ENCODE results near the gene MALRD1. TPM values are rescaled to one million over a fixed set of nuclear protein-coding genes. Genes with fewer than 3 reads are reported as not detected.

Gene MALRD1
- total RNA-seq, 2 experiments from 2014 or later = not detected

- peaks cover 2% of the 10 kb centered on the region for H3K9me3 Mint-ChIP-seq
- H3K4me1 Mint-ChIP-seq = no peaks in the 10 kb centered on the region
- no peak for DNase-seq
- no peak overlapping the region for H3K27ac Mint-ChIP-seq
- POLR2A ChIA-PET = no interaction called here
- no peaks in the 10 kb centered on the region for H3K27me3 Mint-ChIP-seq
- H3K4me3 Mint-ChIP-seq = no peak overlapping the region
- H3K36me3 Mint-ChIP-seq = no peaks in the 10 kb centered on the region
- no peak for ATAC-seq (ENCODE audit: low read depth)
These were observed 611.5 kb downstream of the MALRD1 start for GRCh38 chr10:19659920-19660655.

DNA sequence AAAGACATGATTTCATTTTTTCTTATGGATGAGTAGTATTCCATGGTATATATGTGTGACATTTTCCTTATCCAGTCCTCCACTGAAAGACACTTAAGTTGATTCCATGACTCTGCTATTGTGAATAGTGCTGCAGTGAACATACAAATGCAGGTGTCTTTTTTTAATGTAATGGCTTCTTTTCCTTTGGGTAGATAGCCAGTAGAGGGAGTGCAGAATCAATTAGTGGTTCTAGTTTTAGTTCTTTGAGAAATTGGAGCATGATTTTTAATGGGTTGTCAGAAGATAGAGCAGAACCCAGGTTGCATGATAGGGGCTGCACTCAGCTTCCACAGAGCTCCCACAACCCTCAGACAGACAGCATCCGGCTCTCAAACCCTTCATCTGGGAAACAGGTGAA, 614.7 kb downstream of the MALRD1 start:
- no peak overlapping the region for H3K4me3 Mint-ChIP-seq
- no peak for ATAC-seq (ENCODE audit: low read depth)
- no peak overlapping the region for H3K27ac Mint-ChIP-seq
- H3K9me3 Mint-ChIP-seq = peaks cover 2% of the 10 kb centered on the region
- no peaks in the 10 kb centered on the region for H3K27me3 Mint-ChIP-seq
- POLR2A ChIA-PET = no interaction called here
- no peaks in the 10 kb centered on the region for H3K4me1 Mint-ChIP-seq
- DNase-seq = no peak
- H3K36me3 Mint-ChIP-seq = no peaks in the 10 kb centered on the region

DNA sequence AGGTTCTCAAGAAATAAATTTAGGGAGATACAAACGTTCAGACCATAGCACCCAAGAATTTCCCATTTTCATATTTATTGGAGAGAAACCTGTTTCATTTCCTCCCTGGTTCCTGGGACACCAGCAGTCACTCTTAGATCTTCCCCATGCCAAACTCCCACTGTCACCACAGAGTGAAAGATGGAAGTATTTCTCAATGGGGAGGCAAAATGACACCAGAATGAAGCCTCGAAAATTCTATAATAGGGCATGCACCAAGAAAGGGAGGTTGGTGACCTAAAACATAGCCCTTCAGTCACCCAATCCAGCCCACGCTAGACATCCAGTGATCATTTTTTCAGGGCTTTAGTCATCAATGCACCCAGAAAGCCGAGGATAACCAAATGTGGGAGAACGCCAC, 619.5 kb downstream of the MALRD1 start:
- H3K36me3 Mint-ChIP-seq = no peaks in the 10 kb centered on the region
- no peak overlapping the region for H3K27ac Mint-ChIP-seq
- no peaks in the 10 kb centered on the region for H3K27me3 Mint-ChIP-seq
- ATAC-seq (ENCODE audit: low read depth) = no peak
- POLR2A ChIA-PET = no interaction called here
- H3K4me1 Mint-ChIP-seq = no peaks in the 10 kb centered on the region
- H3K9me3 Mint-ChIP-seq = no peaks in the 10 kb centered on the region
- DNase-seq = no peak
- H3K4me3 Mint-ChIP-seq = no peak overlapping the region

GRCh38 chr10:19676063-19676462, 627.5 kb downstream of the MALRD1 start:
- POLR2A ChIA-PET = no interaction called here
- Mint-ChIP-seq H3K4me1 (no peaks in the 10 kb centered on the region), H3K36me3 (no peaks in the 10 kb centered on the region), H3K27ac (no peak overlapping the region), H3K9me3 (peaks cover 4% of the 10 kb centered on the region), H3K27me3 (no peaks in the 10 kb centered on the region), H3K4me3 (no peak overlapping the region)
- DNase-seq = no peak
- no peak for ATAC-seq (ENCODE audit: low read depth)

- ATAC-seq (ENCODE audit: low read depth) = no peak
- DNase-seq = no peak
- Mint-ChIP-seq H3K27me3 (no peaks in the 10 kb centered on the region), H3K4me3 (no peak overlapping the region), H3K4me1 (no peaks in the 10 kb centered on the region), H3K9me3 (peaks cover 2% of the 10 kb centered on the region), H3K36me3 (no peaks in the 10 kb centered on the region), H3K27ac (no peak overlapping the region)
- POLR2A ChIA-PET = no interaction called here
These were observed 634.8 kb downstream of the MALRD1 start for GRCh38 chr10:19683356-19683755.

DNA sequence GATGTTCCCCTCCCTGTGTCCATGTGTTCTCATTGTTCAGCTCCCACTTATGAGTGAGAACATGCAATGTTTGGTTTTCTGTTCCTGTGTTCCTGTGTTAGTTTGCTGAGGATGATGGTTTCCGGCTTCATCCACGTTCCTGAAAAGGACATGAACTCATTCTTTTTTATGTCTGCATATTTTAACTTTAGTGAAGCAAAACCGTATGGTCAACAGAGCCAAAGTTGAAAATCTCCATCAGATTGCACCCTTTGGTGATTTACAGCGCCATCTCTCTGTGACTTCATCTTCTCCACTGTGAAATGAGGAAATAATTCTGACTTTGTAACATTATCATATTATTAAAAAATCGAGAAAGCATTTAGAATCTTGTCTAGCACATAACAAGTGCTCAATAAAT, 635.4 kb downstream of the MALRD1 start:
- Mint-ChIP-seq H3K4me3 (no peak overlapping the region), H3K9me3 (peaks cover 2% of the 10 kb centered on the region), H3K27ac (no peak overlapping the region), H3K27me3 (no peaks in the 10 kb centered on the region), H3K4me1 (no peaks in the 10 kb centered on the region), H3K36me3 (no peaks in the 10 kb centered on the region)
- ATAC-seq (ENCODE audit: low read depth) = no peak
- DNase-seq = no peak
- POLR2A ChIA-PET = no interaction called here

DNA sequence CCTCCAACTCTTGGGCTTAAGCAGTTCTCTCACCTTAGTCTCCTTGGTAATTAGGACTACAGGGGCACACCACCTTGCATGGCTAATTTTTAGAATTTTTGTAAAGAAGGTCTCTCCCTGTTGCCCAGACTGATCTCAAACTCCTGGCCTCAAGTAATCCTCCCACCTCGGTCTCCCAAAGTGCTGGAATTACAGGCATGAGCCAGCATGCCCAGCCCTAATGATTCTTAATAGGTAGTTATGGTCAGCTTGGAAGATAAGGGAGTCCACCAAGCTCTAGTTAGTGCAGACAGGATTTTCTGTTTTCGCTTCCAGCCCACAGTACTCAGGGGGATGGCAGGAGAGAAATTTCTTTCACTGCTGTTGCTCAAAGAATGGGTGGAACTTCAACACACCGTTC, 639.7 kb downstream of the MALRD1 start:
- H3K4me3 Mint-ChIP-seq = no peak overlapping the region
- no peaks in the 10 kb centered on the region for H3K36me3 Mint-ChIP-seq
- POLR2A ChIA-PET = no interaction called here
- ATAC-seq (ENCODE audit: low read depth) (no peak), DNase-seq (no peak)
- no peaks in the 10 kb centered on the region for H3K27me3 Mint-ChIP-seq
- H3K9me3 Mint-ChIP-seq = peaks cover 2% of the 10 kb centered on the region
- no peaks in the 10 kb centered on the region for H3K4me1 Mint-ChIP-seq
- H3K27ac Mint-ChIP-seq = no peak overlapping the region

- DNase-seq (no peak), ATAC-seq (ENCODE audit: low read depth) (no peak)
- POLR2A ChIA-PET = no interaction called here
- peaks cover 2% of the 10 kb centered on the region for H3K9me3 Mint-ChIP-seq
- H3K4me1 Mint-ChIP-seq = no peaks in the 10 kb centered on the region
- no peaks in the 10 kb centered on the region for H3K27me3 Mint-ChIP-seq
- no peaks in the 10 kb centered on the region for H3K36me3 Mint-ChIP-seq
- no peak overlapping the region for H3K27ac Mint-ChIP-seq
- no peak overlapping the region for H3K4me3 Mint-ChIP-seq
These were observed 640.6 kb downstream of the MALRD1 start for GRCh38 chr10:19689231-19689630.

DNA sequence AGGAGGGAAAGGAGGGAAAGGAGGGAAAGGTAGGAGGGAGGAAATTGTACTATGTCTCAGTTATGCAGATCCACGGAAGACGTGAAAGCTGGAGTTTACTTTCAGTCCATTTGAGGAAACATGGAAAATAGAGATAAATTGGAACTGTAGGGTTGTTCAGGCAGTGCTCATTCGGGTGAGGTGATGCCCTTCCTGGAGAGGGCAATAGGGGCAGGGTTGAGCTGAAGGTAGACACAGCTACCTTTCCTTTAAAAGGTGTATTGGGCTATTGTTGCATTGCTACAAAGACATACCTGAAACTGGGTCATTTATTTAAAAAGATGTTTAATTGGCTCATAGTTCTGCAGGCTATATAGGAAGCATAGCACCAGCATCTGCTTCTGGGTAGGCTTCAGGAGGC, 650.7 kb downstream of the MALRD1 start:
- no peak for DNase-seq
- POLR2A ChIA-PET = no interaction called here

GRCh38 chr10:19701427-19702052, 652.9 kb downstream of the MALRD1 start:
- H3K27me3 Mint-ChIP-seq = no peaks in the 10 kb centered on the region
- POLR2A ChIA-PET = no interaction called here
- no peaks in the 10 kb centered on the region for H3K36me3 Mint-ChIP-seq
- ATAC-seq (ENCODE audit: low read depth) (no peak), DNase-seq (no peak)
- H3K4me3 Mint-ChIP-seq = no peak overlapping the region
- H3K27ac Mint-ChIP-seq = no peak overlapping the region
- H3K4me1 Mint-ChIP-seq = no peaks in the 10 kb centered on the region
- H3K9me3 Mint-ChIP-seq = peaks cover 4% of the 10 kb centered on the region

More for the DNA sequence above, 650.7 kb downstream of the MALRD1 start:
- H3K27ac Mint-ChIP-seq = no peak overlapping the region
- ATAC-seq (ENCODE audit: low read depth) = no peak
- H3K27me3 Mint-ChIP-seq = no peaks in the 10 kb centered on the region
- H3K9me3 Mint-ChIP-seq = peaks cover 4% of the 10 kb centered on the region
- H3K4me1 Mint-ChIP-seq = no peaks in the 10 kb centered on the region
- no peak overlapping the region for H3K4me3 Mint-ChIP-seq
- H3K36me3 Mint-ChIP-seq = no peaks in the 10 kb centered on the region

GRCh38 chr10:19702215-19702614, 653.6 kb downstream of the MALRD1 start:
- POLR2A ChIA-PET = no interaction called here
- Mint-ChIP-seq H3K4me1 (no peaks in the 10 kb centered on the region), H3K9me3 (peaks cover 3% of the 10 kb centered on the region), H3K36me3 (no peaks in the 10 kb centered on the region), H3K27ac (no peak overlapping the region), H3K4me3 (no peak overlapping the region), H3K27me3 (no peaks in the 10 kb centered on the region)
- DNase-seq = no peak
- no peak for ATAC-seq (ENCODE audit: low read depth)

DNA sequence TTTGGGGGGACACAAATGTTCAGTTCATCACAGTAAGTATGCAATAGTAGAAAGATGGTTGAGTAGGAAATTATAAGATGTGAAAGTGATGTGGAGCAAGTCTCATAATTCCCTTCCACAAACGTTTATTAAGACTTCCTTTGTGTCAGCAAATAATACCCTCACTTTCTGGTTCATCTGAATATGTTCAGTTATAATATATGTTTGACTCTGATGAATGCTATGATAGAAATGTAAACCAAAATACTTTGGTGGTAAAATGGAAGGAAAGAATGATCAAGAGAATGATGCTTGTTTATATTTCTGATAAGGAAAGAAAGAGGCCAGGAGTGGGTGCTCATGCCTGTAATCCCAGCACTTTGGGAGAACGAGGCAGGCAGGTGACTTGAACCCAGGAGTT, 655.9 kb downstream of the MALRD1 start:
- Mint-ChIP-seq H3K9me3 (peaks cover 2% of the 10 kb centered on the region), H3K36me3 (no peaks in the 10 kb centered on the region), H3K4me3 (no peak overlapping the region), H3K27ac (no peak overlapping the region), H3K4me1 (no peaks in the 10 kb centered on the region), H3K27me3 (no peaks in the 10 kb centered on the region)
- DNase-seq = no peak
- POLR2A ChIA-PET = no interaction called here
- ATAC-seq (ENCODE audit: low read depth) = no peak

DNA sequence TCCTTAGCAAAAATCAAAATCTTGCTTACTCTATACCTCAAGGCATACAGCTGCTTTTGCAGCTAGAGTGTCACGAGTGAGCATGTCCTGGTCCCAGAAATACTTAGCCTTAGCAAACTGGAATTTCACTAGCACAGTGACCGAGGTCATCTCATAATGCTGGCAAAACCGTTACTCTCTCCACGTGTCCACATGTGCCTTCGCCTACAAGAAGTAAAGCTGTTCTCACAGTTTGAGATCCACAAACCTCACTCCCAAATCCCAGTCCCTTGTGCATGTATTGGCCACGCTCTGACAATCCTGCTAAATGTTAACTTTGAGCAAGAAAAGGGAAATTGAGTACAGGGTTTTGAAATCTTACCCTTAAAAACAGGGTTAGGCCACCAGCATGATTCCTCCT, 656.6 kb downstream of the MALRD1 start:
- Mint-ChIP-seq H3K4me1 (no peaks in the 10 kb centered on the region), H3K36me3 (no peaks in the 10 kb centered on the region), H3K27ac (no peak overlapping the region), H3K9me3 (peaks cover 4% of the 10 kb centered on the region), H3K27me3 (no peaks in the 10 kb centered on the region), H3K4me3 (no peak overlapping the region)
- ATAC-seq (ENCODE audit: low read depth) (no peak), DNase-seq (no peak)
- POLR2A ChIA-PET = no interaction called here

- no peaks in the 10 kb centered on the region for H3K27me3 Mint-ChIP-seq
- no peak overlapping the region for H3K27ac Mint-ChIP-seq
- POLR2A ChIA-PET = no interaction called here
- ATAC-seq (ENCODE audit: low read depth) (no peak), DNase-seq (no peak)
- H3K9me3 Mint-ChIP-seq = peaks cover 11% of the 10 kb centered on the region
- H3K4me1 Mint-ChIP-seq = no peaks in the 10 kb centered on the region
- H3K36me3 Mint-ChIP-seq = peaks cover 1% of the 10 kb centered on the region
- no peak overlapping the region for H3K4me3 Mint-ChIP-seq
These were observed 658.3 kb downstream of the MALRD1 start for GRCh38 chr10:19706904-19707303.
